B cell (primary cell): Measurements from ENCODE around the gene TSPAN18. TPM values are rescaled to one million over a fixed set of nuclear protein-coding genes. Genes with fewer than 3 reads are reported as not detected.

Source experiments
- ATAC-seq: fragments of 200-7000 bp; cut with Tn5 transposase; one replicate; pipeline ENCODE4 v1.10.0; 2021; ENCODE audit warnings: low read depth, mild to moderate bottlenecking, moderate number of reproducible peaks, moderate library complexity
- CTCF ChIA-PET: fragments of 350-600 bp; sonication (Branson Sonifier 250); formaldehyde crosslinking; loops from one replicate; lab custom pipeline; 2021; ENCODE audit warnings: antibody characterized with exemption, inconsistent platforms; lab: Charles Lee
- POLR2A ChIA-PET: fragments of 350-600 bp; sonication (Branson Sonifier 250); formaldehyde crosslinking; loops from one replicate; lab custom pipeline; 2021; ENCODE audit warnings: antibody characterized with exemption; lab: Charles Lee
- DNase-seq: peaks from one replicate; pipeline ENCODE4 v3.0.0; 2013
- H2AFZ ChIP-seq: 2 replicates; pipeline ENCODE4 v1.6.1; 2012; ENCODE audit warnings: mild to moderate bottlenecking, low read depth, low read length; ENCODE audit not compliant: insufficient read depth, poor library complexity, severe bottlenecking
- H3K27ac ChIP-seq, 2 donors: 1 replicate in 1 of 2; 2 replicates in 1 of 2; pipeline ENCODE4 v1.5.1; 2012 to 2013; ENCODE audit warnings: low read length in 2 of 2, mild to moderate bottlenecking in 2 of 2, moderate library complexity in 1 of 2
- H3K27me3 ChIP-seq, 4 experiments: fragments of 200-600 bp in 1 of 4; sonication (generic) in 1 of 4; replicated peaks in 1 of 4; 1 replicate in 2 of 4; 2 replicates in 2 of 4; pipeline versions ENCODE4 v1.6.1 to v1.7.0; 2013 to 2016; ENCODE audit warnings: low read length in 3 of 4, mild to moderate bottlenecking in 2 of 4, mixed read lengths in 1 of 4, moderate library complexity in 1 of 4; ENCODE audit not compliant: insufficient read depth in 4 of 4, control insufficient read depth in 3 of 4; ENCODE audit errors: control extremely low read depth in 1 of 4
- H3K36me3 ChIP-seq, 2 experiments: replicated peaks in 1 of 2; 1 replicate in 1 of 2; 2 replicates in 1 of 2; pipeline versions ENCODE4 v1.6.1 to v1.7.1; 2013; ENCODE audit warnings: low read length in 1 of 2; ENCODE audit not compliant: insufficient read depth in 2 of 2, control insufficient read depth in 1 of 2; ENCODE audit errors: control extremely low read depth in 1 of 2, extremely low read depth in 1 of 2
- H3K4me1 ChIP-seq, 2 donors: fragments of 200-600 bp in 1 of 2; sonication (generic) in 1 of 2; 1 replicate in 1 of 2; 2 replicates in 1 of 2; pipeline versions ENCODE4 v1.5.1 to v1.6.1; 2013 to 2017; ENCODE audit warnings: low read length in 2 of 2; ENCODE audit not compliant: control insufficient read depth in 2 of 2, insufficient read depth in 2 of 2
- H3K4me2 ChIP-seq: replicated peaks from 2 replicates; pipeline ENCODE3; 2012; ENCODE audit warnings: mild to moderate bottlenecking, low read depth, low read length; ENCODE audit not compliant: poor library complexity, severe bottlenecking
- H3K4me3 ChIP-seq, 5 experiments: fragments of 200-600 bp in 1 of 5; sonication (generic) in 1 of 5; 1 replicate in 3 of 5; 2 replicates in 2 of 5; pipeline versions ENCODE4 v1.5.1 to v1.7.0; 2011 to 2016; ENCODE audit warnings: low read length in 4 of 5, mild to moderate bottlenecking in 4 of 5, low read depth in 2 of 5, control low read depth in 1 of 5, moderate library complexity in 1 of 5; ENCODE audit not compliant: insufficient read depth in 1 of 5; ENCODE audit errors: control extremely low read depth in 1 of 5, extremely low read depth in 1 of 5
- H3K79me2 ChIP-seq: fragments of 200-600 bp; sonication (generic); one replicate; pipeline ENCODE4 v1.6.0; 2016; ENCODE audit warnings: low read length; ENCODE audit not compliant: control insufficient read depth, insufficient read depth
- H3K9ac ChIP-seq: fragments of 200-600 bp; sonication (generic); 2 replicates; pipeline ENCODE4 v1.6.1; 2017; ENCODE audit warnings: mild to moderate bottlenecking, low read length, moderate library complexity
- H3K9me3 ChIP-seq, 3 donors: one replicate each; pipeline versions ENCODE4 v1.6.1 to v1.7.1; 2013; ENCODE audit warnings: low read length in 2 of 3; ENCODE audit not compliant: control insufficient read depth in 2 of 3, insufficient read depth in 1 of 3; ENCODE audit errors: control extremely low read depth in 1 of 3
- H4K20me1 ChIP-seq: 2 replicates; pipeline ENCODE4 v1.6.0; 2012; ENCODE audit warnings: mild to moderate bottlenecking, low read length; ENCODE audit not compliant: insufficient read depth, control insufficient read depth, poor library complexity, severe bottlenecking
- H3K27ac Mint-ChIP-seq: one replicate; pipeline ENCODE4 v1.8.0; 2021; ENCODE audit warnings: mixed read lengths
- H3K27me3 Mint-ChIP-seq: one replicate; pipeline ENCODE4 v1.8.0; 2021; ENCODE audit warnings: mixed read lengths
- H3K4me1 Mint-ChIP-seq: one replicate; pipeline ENCODE4 v1.8.0; 2021; ENCODE audit warnings: mixed read lengths
- H3K4me3 Mint-ChIP-seq: one replicate; pipeline ENCODE4 v1.8.0; 2021; ENCODE audit warnings: mixed read lengths
- H3K9me3 Mint-ChIP-seq: one replicate; pipeline ENCODE4 v1.8.0; 2022; ENCODE audit warnings: mixed read lengths; ENCODE audit not compliant: insufficient read depth
- EZH2 ChIP-seq: IDR thresholded peaks from 2 replicates; pipeline ENCODE4 v1.6.1; 2012; ENCODE audit warnings: borderline replicate concordance, low read depth, mild to moderate bottlenecking, moderate library complexity, low read length; ENCODE audit not compliant: insufficient read depth, poor library complexity, severe bottlenecking
- WGBS: methylation state at CpG from one replicate; pipeline ENCODE4 v1.1.5; 2013; ENCODE audit warnings: missing lambda C conversion rate; ENCODE audit not compliant: insufficient coverage; 5-methylcytosine and 5-hydroxymethylcytosine counted together
- intact Hi-C: fragments of 100-400 bp; cut with micrococcal nuclease; formaldehyde crosslinking; loops from one replicate; pipeline ENCODE4 v1.10.0; 2022
- polyA plus RNA-seq: library from polyadenylated mRNA; depleted of rRNA; stranded (reverse); fragments of >200 nt; gene quantifications from 2 replicates; pipeline ENCODE4 v1.2.3, GENCODE V29; 2012
- total RNA-seq, 2 donors: library from RNA; stranded (reverse); fragments of 120-200 nt in 1 of 2; gene quantifications; 1 replicate in 1 of 2; 2 replicates in 1 of 2; pipeline versions ENCODE4 v1.2.3 to v1.2.4, GENCODE V29; 2013 to 2022
- TF ChIP-seq, protein P1 (sequence below): fragments of 200-600 bp; IDR thresholded peaks from one replicate; pipeline ENCODE4 v1.8.0; 2022; ENCODE audit warnings: antibody characterized with exemption, mild to moderate bottlenecking

Gene TSPAN18
- total and polyA plus RNA-seq, 2 donors (not counting 1 experiment from before 2014, with no cell fraction given), result 0.75 to 2.0 TPM

DNA sequence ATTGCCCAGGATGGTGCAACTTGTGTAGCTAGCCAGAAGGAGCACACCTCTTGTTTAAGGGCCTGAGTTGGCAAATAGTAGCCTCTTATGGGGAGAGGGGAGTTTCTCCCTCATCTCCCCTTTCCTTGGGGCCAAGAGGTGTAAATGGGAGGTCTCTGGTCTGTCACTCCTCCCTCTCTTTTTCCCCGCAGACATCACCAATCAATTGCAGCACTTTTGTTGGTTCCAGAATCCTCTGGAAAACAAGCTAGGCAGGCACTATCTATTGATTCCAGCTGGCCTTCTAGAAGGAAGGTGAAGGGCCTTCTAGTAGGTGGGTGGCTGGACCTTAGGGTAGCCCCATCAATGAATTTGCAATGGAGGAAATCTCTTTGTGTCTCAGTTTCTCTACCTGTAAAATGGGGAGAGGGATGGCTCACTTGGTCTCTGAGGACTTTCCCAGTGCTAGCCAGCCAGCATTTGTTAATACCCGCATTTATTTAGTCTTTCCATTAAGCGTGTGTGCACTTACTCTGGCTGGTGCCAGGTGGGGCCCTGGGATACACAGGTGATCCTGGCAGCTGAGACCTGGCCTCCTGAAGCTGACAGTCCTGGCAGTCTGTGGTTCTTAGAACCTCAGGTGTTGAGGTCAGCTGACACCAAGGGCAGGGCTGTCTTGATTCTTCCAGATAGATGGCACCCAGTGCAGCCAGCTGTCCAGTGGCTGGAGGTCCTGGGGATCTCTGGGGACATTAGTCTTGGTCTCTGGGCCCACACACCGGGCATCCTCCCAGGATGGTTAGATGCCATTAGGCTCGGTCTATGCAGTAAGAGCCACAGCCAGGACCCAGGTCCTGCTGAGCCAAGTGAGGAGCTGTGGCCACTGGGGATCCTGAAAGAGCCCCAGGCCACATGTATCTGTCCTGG, 51.7 kb downstream of the TSPAN18 start:
- no peak overlapping the region for H3K27ac Mint-ChIP-seq
- DNase-seq (no peak), ATAC-seq (no peak)
- Histone ChIP-seq H2AFZ (no peak overlapping the region), H3K4me3 (no peak overlapping the region), H4K20me1 (no peaks in the 10 kb centered on the region), H3K27ac (no peak overlapping the region), H3K4me2 (no peak overlapping the region), H3K4me1 (no peaks in the 10 kb centered on the region), H3K79me2 (no peaks in the 10 kb centered on the region), H3K36me3 (no peaks in the 10 kb centered on the region), H3K9ac (no peak overlapping the region), H3K27me3 (peaks cover 0 to 9% (median 0%) of the 10 kb centered on the region in 4 experiments), H3K9me3 (no peaks in the 10 kb centered on the region)
- no peak overlapping the region for H3K4me3 Mint-ChIP-seq
- peaks cover 3% of the 10 kb centered on the region for H3K27me3 Mint-ChIP-seq
- TF ChIP-seq EZH2, result no peak
- TF ChIP-seq, protein P1, sequence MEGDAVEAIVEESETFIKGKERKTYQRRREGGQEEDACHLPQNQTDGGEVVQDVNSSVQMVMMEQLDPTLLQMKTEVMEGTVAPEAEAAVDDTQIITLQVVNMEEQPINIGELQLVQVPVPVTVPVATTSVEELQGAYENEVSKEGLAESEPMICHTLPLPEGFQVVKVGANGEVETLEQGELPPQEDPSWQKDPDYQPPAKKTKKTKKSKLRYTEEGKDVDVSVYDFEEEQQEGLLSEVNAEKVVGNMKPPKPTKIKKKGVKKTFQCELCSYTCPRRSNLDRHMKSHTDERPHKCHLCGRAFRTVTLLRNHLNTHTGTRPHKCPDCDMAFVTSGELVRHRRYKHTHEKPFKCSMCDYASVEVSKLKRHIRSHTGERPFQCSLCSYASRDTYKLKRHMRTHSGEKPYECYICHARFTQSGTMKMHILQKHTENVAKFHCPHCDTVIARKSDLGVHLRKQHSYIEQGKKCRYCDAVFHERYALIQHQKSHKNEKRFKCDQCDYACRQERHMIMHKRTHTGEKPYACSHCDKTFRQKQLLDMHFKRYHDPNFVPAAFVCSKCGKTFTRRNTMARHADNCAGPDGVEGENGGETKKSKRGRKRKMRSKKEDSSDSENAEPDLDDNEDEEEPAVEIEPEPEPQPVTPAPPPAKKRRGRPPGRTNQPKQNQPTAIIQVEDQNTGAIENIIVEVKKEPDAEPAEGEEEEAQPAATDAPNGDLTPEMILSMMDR, result no peak
- 92% methylated on average over 4 of the region's 5 CpGs for WGBS
- ChIA-PET POLR2A (no interaction called here), CTCF (interaction anchor here (3.3 to 5.5 kb wide), 2 partner anchors 11 to 222 kb away, joined by 14 to 54 read pairs; no protein-coding TSS in a partner anchor)
- intact Hi-C loops, result loop anchor here (5.0 kb wide), 2 partner anchors 51 to 134 kb away; partner anchors contain the start of gene TSPAN18
- H3K9me3 Mint-ChIP-seq, result no peaks in the 10 kb centered on the region
- peaks cover 2% of the 10 kb centered on the region for H3K4me1 Mint-ChIP-seq
